IPS-11a (cell line): ENCODE measurements around the gene PCDHB14.

ENCODE experiments used
- H3K4me3 ChIP-seq: one replicate; pipeline ENCODE4 v1.5.1; 2013; ENCODE audit warnings: low read depth, low read length, control low read depth

Gene PCDHB14

DNA sequence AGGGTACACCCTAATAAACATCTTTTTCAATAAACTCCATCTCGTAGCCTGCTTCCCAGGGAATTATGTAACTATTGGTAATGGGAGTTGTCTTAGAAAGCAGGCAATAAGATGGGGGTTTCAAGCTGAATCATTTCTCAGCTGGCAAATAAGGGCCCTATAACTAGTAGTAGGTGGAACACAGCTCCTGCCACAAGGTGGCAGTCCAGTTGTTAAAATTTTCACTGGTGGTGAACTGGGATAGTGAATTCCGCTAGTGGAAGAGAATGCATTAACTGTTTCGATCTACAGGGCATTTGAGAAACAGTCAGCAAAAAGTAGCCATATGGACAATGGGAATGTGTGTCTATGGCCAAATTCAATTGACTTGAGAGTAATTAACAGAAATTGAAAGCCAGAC lies 49.8 kb downstream of the PCDHB14 start:
- no peak overlapping the region for H3K4me3 ChIP-seq
